ENCODE measurements around the gene C2orf92.

- TF ChIP-seq CTCF (tag by site-specific recombination; IDR thresholded peaks at IDR 0.05) (no peak), ZBTB17 (tag by site-specific recombination; IDR thresholded peaks at IDR 0.05) (no peak), PBX3 (CRISPR knock-in tag; IDR thresholded peaks at IDR 0.05) (no peak), ZNF549 (tag by site-specific recombination; IDR thresholded peaks at IDR 0.05) (no peak), ZNF777 (tag by site-specific recombination; IDR thresholded peaks at IDR 0.05; ENCODE audit: borderline replicate concordance) (no peak), ZNF580 (tag by site-specific recombination; IDR thresholded peaks at IDR 0.05) (no peak), REPIN1 (tag by site-specific recombination; IDR thresholded peaks at IDR 0.05; ENCODE audit: low read depth) (no peak), SP7 (tag by site-specific recombination; IDR thresholded peaks at IDR 0.05) (no peak), ATF2 (tag by site-specific recombination; IDR thresholded peaks at IDR 0.05; ENCODE audit: low read depth) (no peak), ZNF398 (tag by site-specific recombination; IDR thresholded peaks at IDR 0.05) (no peak), PRDM1 (tag by site-specific recombination; IDR thresholded peaks at IDR 0.05) (no peak), ZNF350 (tag by site-specific recombination; IDR thresholded peaks at IDR 0.05) (no peak)
Observed at GRCh38 chr2:97701186-97701585, 31.7 kb downstream of the C2orf92 start.
